Prostate gland (tissue), 2 donors: ENCODE measurements around the gene TMEM167B.

Source experiments
- POLR2A ChIP-seq: fragments of 450-650 bp; IDR thresholded peaks from one replicate; pipeline ENCODE4 v1.6.1; 2016; ENCODE audit warnings: antibody characterized with exemption, mild to moderate bottlenecking
- POLR2AphosphoS5 ChIP-seq: sonication (generic); formaldehyde crosslinking; IDR thresholded peaks from one replicate; pipeline ENCODE4 v1.6.1; 2017; ENCODE audit warnings: antibody characterized with exemption
- TF ChIP-seq, protein P1 (sequence below), 4 experiments: fragments of 200-600 bp in 2 of 4; fragments of 450-650 bp in 2 of 4; sonication (generic) in 2 of 4; IDR thresholded peaks; 1 replicate in 3 of 4; 2 replicates in 1 of 4; pipeline ENCODE4 v1.5.1; 2016 to 2019; ENCODE audit warnings: antibody characterized with exemption in 4 of 4, mild to moderate bottlenecking in 2 of 4, moderate library complexity in 2 of 4

GRCh38 chr1:109090196-109091077 lies at the start of gene TMEM167B:
- TF ChIP-seq POLR2AphosphoS5, result peak; percentile 95
- TF ChIP-seq, protein P1, sequence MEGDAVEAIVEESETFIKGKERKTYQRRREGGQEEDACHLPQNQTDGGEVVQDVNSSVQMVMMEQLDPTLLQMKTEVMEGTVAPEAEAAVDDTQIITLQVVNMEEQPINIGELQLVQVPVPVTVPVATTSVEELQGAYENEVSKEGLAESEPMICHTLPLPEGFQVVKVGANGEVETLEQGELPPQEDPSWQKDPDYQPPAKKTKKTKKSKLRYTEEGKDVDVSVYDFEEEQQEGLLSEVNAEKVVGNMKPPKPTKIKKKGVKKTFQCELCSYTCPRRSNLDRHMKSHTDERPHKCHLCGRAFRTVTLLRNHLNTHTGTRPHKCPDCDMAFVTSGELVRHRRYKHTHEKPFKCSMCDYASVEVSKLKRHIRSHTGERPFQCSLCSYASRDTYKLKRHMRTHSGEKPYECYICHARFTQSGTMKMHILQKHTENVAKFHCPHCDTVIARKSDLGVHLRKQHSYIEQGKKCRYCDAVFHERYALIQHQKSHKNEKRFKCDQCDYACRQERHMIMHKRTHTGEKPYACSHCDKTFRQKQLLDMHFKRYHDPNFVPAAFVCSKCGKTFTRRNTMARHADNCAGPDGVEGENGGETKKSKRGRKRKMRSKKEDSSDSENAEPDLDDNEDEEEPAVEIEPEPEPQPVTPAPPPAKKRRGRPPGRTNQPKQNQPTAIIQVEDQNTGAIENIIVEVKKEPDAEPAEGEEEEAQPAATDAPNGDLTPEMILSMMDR (IDR thresholded peaks at IDR 0.05), result peak in 2 of 4 experiments; percentile 9 to 23
- peak; percentile 75 for TF ChIP-seq POLR2A
